Neural progenitor cell (in vitro differentiated cells): ENCODE data around the gene TRIM3. TPM values are rescaled to one million over a fixed set of nuclear protein-coding genes. Genes with fewer than 3 reads are reported as not detected.
A peak's percentile ranks its signal among the peaks of the same experiment; 100 is the strongest.

Experiments
- DNase-seq: peaks from one replicate; pipeline ENCODE4 v3.0.0-alpha.2; 2016; ENCODE audit warnings: low spot score
- H2AFZ ChIP-seq: fragments of 200-600 bp; sonication (generic); replicated peaks from 2 replicates; pipeline ENCODE4 v1.6.1; 2016; ENCODE audit warnings: antibody characterized with exemption
- H3F3A ChIP-seq: fragments of 200-600 bp; sonication (generic); 2 replicates; pipeline ENCODE4 v1.6.1; 2016; ENCODE audit warnings: antibody characterized with exemption, low read depth
- H3K27ac ChIP-seq: fragments of 200-600 bp; sonication (generic); 2 replicates; pipeline ENCODE4 v1.5.1; 2016; ENCODE audit warnings: mild to moderate bottlenecking
- H3K27me3 ChIP-seq: fragments of 200-600 bp; sonication (generic); 2 replicates; pipeline ENCODE4 v1.6.1; 2016; ENCODE audit warnings: mild to moderate bottlenecking, moderate library complexity
- H3K36me3 ChIP-seq: fragments of 200-600 bp; sonication (generic); 2 replicates; pipeline ENCODE4 v1.5.1; 2016
- H3K4me1 ChIP-seq: fragments of 200-600 bp; sonication (generic); 2 replicates; pipeline ENCODE4 v1.6.1; 2016; ENCODE audit warnings: mixed run types
- H3K4me2 ChIP-seq: fragments of 200-600 bp; sonication (generic); 2 replicates; pipeline ENCODE4 v1.6.1; 2016
- H3K4me3 ChIP-seq: fragments of 200-600 bp; sonication (generic); 2 replicates; pipeline ENCODE4 v1.5.1; 2016
- H3K79me2 ChIP-seq: fragments of 200-600 bp; sonication (generic); 2 replicates; pipeline ENCODE4 v1.6.1; 2016; ENCODE audit warnings: low read depth
- H3K9ac ChIP-seq: fragments of 200-600 bp; sonication (generic); 2 replicates; pipeline ENCODE4 v1.6.1; 2016
- H3K9me3 ChIP-seq: fragments of 200-600 bp; sonication (generic); 2 replicates; pipeline ENCODE4 v1.5.1; 2016; ENCODE audit warnings: low read depth
- H4K20me1 ChIP-seq: fragments of 200-600 bp; sonication (generic); 2 replicates; pipeline ENCODE4 v1.6.1; 2016; ENCODE audit warnings: low read depth
- H3K27ac Mint-ChIP-seq: 3 replicates; pipeline ENCODE4 v1.8.0; 2021; ENCODE audit warnings: mixed read lengths
- H3K27me3 Mint-ChIP-seq: 2 replicates; pipeline ENCODE4 v1.8.0; 2022; ENCODE audit warnings: low read depth, mild to moderate bottlenecking, inconsistent platforms, moderate library complexity, mixed read lengths; ENCODE audit not compliant: insufficient read depth
- H3K36me3 Mint-ChIP-seq: 3 replicates; pipeline ENCODE4 v1.8.0; 2021; ENCODE audit warnings: mixed read lengths
- H3K4me1 Mint-ChIP-seq: 3 replicates; pipeline ENCODE4 v1.8.0; 2021; ENCODE audit warnings: mixed read lengths
- H3K4me3 Mint-ChIP-seq: 3 replicates; pipeline ENCODE4 v1.8.0; 2021; ENCODE audit warnings: mild to moderate bottlenecking, moderate library complexity, mixed read lengths
- H3K9me3 Mint-ChIP-seq: 3 replicates; pipeline ENCODE4 v1.8.0; 2020; ENCODE audit warnings: mixed read lengths
- EZH2 ChIP-seq: fragments of 200-600 bp; sonication (generic); IDR thresholded peaks from 2 replicates; pipeline ENCODE4 v1.6.1; 2017; ENCODE audit warnings: antibody characterized with exemption, mild to moderate bottlenecking, moderate library complexity
- EZH2phosphoT487 ChIP-seq: fragments of 200-600 bp; sonication (generic); IDR thresholded peaks from 2 replicates; pipeline ENCODE4 v1.6.1; 2017; ENCODE audit warnings: antibody characterized with exemption
- total RNA-seq: library from RNA; depleted of rRNA; stranded (reverse); fragments of >200 nt; gene quantifications from 2 replicates; pipeline ENCODE4 v1.2.3, GENCODE V29; 2015; ENCODE audit warnings: low replicate concordance
- TF ChIP-seq, protein P1 (sequence below): fragments of 200-600 bp; sonication (generic); IDR thresholded peaks from 2 replicates; pipeline ENCODE4 v1.5.1; 2017; ENCODE audit warnings: antibody characterized with exemption, mild to moderate bottlenecking

The TRIM3 gene
- total RNA-seq, 1 donor from 2014 or later: 16.1 TPM

DNA sequence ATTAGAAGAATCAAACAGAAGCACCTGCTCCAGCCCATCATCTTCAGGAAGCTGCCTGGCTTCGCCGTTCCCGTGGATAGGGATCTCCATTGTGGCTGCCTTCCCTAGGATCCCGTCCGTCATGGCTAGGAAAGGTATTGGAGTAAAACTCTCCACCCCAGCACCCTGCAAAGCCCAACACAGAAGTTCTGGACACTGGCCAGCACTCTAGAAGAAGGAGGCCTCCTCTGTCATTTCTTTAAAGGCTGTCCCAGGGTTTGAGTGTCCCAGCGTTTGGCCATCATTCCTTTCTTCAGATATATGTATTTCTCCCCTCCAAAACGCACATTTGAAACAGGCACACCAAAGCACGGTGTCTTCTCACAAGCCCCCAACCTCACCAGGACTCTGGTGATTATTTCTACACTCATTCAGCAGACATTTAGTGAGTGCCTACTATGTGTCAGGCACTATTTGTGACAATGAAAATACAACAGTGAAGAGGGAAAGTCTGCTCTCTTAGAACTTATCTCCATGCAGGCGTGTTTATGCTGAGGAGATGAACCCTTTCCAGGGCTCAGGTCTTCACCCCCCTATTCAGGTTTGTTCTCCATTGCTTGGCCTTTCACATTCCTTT, 6.7 kb upstream of the TRIM3 start:
- H3K27ac Mint-ChIP-seq: peak overlapping the region; percentile 35
- TF ChIP-seq EZH2: no peak
- TF ChIP-seq, protein P1, sequence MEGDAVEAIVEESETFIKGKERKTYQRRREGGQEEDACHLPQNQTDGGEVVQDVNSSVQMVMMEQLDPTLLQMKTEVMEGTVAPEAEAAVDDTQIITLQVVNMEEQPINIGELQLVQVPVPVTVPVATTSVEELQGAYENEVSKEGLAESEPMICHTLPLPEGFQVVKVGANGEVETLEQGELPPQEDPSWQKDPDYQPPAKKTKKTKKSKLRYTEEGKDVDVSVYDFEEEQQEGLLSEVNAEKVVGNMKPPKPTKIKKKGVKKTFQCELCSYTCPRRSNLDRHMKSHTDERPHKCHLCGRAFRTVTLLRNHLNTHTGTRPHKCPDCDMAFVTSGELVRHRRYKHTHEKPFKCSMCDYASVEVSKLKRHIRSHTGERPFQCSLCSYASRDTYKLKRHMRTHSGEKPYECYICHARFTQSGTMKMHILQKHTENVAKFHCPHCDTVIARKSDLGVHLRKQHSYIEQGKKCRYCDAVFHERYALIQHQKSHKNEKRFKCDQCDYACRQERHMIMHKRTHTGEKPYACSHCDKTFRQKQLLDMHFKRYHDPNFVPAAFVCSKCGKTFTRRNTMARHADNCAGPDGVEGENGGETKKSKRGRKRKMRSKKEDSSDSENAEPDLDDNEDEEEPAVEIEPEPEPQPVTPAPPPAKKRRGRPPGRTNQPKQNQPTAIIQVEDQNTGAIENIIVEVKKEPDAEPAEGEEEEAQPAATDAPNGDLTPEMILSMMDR: no peak
- TF ChIP-seq EZH2phosphoT487: no peak
- H3K79me2 ChIP-seq: peaks cover 43% of the 10 kb centered on the region
- H2AFZ ChIP-seq: no peak overlapping the region
- H3K4me3 ChIP-seq: peak overlapping the region; percentile 83
- no peaks in the 10 kb centered on the region for H3K9me3 ChIP-seq
- H3K4me1 Mint-ChIP-seq: peaks cover 32% of the 10 kb centered on the region
- H3K36me3 Mint-ChIP-seq: peaks cover 22% of the 10 kb centered on the region
- H3K27me3 ChIP-seq: no peaks in the 10 kb centered on the region
- H3K4me1 ChIP-seq: peaks cover 11% of the 10 kb centered on the region
- H4K20me1 ChIP-seq: peaks cover 13% of the 10 kb centered on the region
- H3F3A ChIP-seq: peaks cover 9% of the 10 kb centered on the region
- H3K4me3 Mint-ChIP-seq: peak overlapping the region; percentile 95
- H3K9ac ChIP-seq: peak overlapping the region; percentile 93
- H3K9me3 Mint-ChIP-seq: no peaks in the 10 kb centered on the region
- H3K27me3 Mint-ChIP-seq: peaks cover 2% of the 10 kb centered on the region
- H3K27ac ChIP-seq: no peak overlapping the region
- H3K36me3 ChIP-seq: no peaks in the 10 kb centered on the region
- peak overlapping the region; percentile 91 for H3K4me2 ChIP-seq
- DNase-seq: no peak

DNA sequence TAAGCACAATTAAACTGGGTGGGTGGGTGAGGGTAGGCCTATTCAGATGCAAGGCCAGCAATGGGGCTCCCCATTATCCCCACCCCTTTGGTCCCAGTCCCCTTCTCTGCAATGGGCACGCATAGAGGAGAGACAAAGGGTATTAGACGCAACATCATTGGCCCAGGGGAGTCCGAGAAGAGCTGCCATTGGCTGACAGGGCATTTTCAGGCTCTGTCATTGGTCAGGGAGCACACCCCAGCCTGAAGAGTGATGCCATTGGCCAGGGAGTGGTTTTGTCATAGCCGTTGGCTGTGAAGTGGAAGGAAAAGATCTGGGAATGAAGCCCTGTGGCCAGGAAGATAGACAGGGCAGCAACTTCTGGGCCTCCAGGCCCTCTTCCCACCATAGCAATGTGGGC, 2.8 kb upstream of the TRIM3 start:
- DNase-seq: no peak
- peaks cover 33% of the 10 kb centered on the region for H3F3A ChIP-seq
- H3K79me2 ChIP-seq: peaks cover 27% of the 10 kb centered on the region
- H3K4me1 Mint-ChIP-seq: peaks cover 37% of the 10 kb centered on the region
- no peaks in the 10 kb centered on the region for H3K9me3 Mint-ChIP-seq
- no peak overlapping the region for H3K4me3 ChIP-seq
- peaks cover 6% of the 10 kb centered on the region for H3K27me3 Mint-ChIP-seq
- no peaks in the 10 kb centered on the region for H4K20me1 ChIP-seq
- TF ChIP-seq EZH2phosphoT487: no peak
- TF ChIP-seq, protein P1: no peak
- TF ChIP-seq EZH2: no peak
- H3K27me3 ChIP-seq: no peaks in the 10 kb centered on the region
- H3K36me3 ChIP-seq: no peaks in the 10 kb centered on the region
- H3K36me3 Mint-ChIP-seq: peaks cover 17% of the 10 kb centered on the region
- no peak overlapping the region for H3K27ac ChIP-seq
- H3K27ac Mint-ChIP-seq: no peak overlapping the region
- H3K9ac ChIP-seq: no peak overlapping the region
- no peaks in the 10 kb centered on the region for H3K9me3 ChIP-seq
- H3K4me2 ChIP-seq: no peak overlapping the region
- H3K4me3 Mint-ChIP-seq: no peak overlapping the region
- H2AFZ ChIP-seq: no peak overlapping the region
- peaks cover 12% of the 10 kb centered on the region for H3K4me1 ChIP-seq

DNA sequence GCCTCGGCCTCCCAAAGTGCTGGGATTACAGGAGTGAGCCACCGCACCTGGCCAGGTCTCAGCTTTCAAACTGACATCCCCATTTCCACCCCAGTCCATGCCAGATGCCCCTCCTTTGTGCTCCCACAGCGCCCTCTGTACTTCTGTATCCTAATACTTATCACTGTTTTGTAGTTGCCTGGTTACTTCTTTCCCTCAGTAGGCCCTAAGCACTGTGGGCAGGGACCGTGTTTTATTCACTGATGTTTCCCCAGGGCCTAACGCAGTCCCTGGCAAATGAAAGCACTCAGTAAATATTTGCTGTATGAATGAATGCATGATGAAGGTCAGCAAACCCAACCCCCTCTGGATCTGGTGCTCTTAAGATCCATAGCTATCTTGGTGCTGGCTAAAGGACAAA, 2.2 kb upstream of the TRIM3 start:
- no peak overlapping the region for H3K27ac ChIP-seq

More for the DNA sequence above, 2.2 kb upstream of the TRIM3 start:
- peaks cover 12% of the 10 kb centered on the region for H3K4me1 ChIP-seq
- no peaks in the 10 kb centered on the region for H4K20me1 ChIP-seq
- H3K4me3 ChIP-seq: no peak overlapping the region
- H3K4me2 ChIP-seq: no peak overlapping the region
- no peaks in the 10 kb centered on the region for H3K9me3 ChIP-seq
- Mint-ChIP-seq H3K27me3 (peaks cover 6% of the 10 kb centered on the region), H3K9me3 (no peaks in the 10 kb centered on the region), H3K4me1 (peaks cover 35% of the 10 kb centered on the region), H3K4me3 (peak overlapping the region; percentile 71), H3K27ac (peak overlapping the region; percentile 46), H3K36me3 (peaks cover 17% of the 10 kb centered on the region)
- peaks cover 25% of the 10 kb centered on the region for H3K79me2 ChIP-seq
- no peaks in the 10 kb centered on the region for H3K36me3 ChIP-seq
- no peak overlapping the region for H2AFZ ChIP-seq
- TF ChIP-seq EZH2phosphoT487 (no peak), EZH2 (no peak)
- TF ChIP-seq, protein P1: no peak
- H3K27me3 ChIP-seq: no peaks in the 10 kb centered on the region
- peak; percentile 15 for DNase-seq
- peaks cover 33% of the 10 kb centered on the region for H3F3A ChIP-seq
- H3K9ac ChIP-seq: no peak overlapping the region
